PC-3 (cell line): Measurements from ENCODE around the gene AKT1.

Source experiments
- EZH2 ChIP-seq: fragments of 300-600 bp; sonication (generic); IDR thresholded peaks from one replicate; pipeline ENCODE4 v1.6.1; 2017; ENCODE audit warnings: antibody characterized with exemption, mild to moderate bottlenecking, low read length; ENCODE audit not compliant: unreplicated experiment
- EZH2phosphoT487 ChIP-seq: fragments of 300-600 bp; sonication (generic); IDR thresholded peaks from 2 replicates; pipeline ENCODE4 v1.6.1; 2018; ENCODE audit warnings: mild to moderate bottlenecking, antibody characterized with exemption, low read length, borderline replicate concordance
- TF ChIP-seq, protein P1 (sequence below): fragments of 300-600 bp; sonication (generic); conservative IDR thresholded peaks from 2 replicates; pipeline ENCODE4 v1.5.1; 2017; ENCODE audit warnings: antibody characterized with exemption, low read depth, mild to moderate bottlenecking, low read length

GRCh38 chr14:104797115-104798044 lies 1.8 kb upstream of the AKT1 start:
- TF ChIP-seq, protein P1, sequence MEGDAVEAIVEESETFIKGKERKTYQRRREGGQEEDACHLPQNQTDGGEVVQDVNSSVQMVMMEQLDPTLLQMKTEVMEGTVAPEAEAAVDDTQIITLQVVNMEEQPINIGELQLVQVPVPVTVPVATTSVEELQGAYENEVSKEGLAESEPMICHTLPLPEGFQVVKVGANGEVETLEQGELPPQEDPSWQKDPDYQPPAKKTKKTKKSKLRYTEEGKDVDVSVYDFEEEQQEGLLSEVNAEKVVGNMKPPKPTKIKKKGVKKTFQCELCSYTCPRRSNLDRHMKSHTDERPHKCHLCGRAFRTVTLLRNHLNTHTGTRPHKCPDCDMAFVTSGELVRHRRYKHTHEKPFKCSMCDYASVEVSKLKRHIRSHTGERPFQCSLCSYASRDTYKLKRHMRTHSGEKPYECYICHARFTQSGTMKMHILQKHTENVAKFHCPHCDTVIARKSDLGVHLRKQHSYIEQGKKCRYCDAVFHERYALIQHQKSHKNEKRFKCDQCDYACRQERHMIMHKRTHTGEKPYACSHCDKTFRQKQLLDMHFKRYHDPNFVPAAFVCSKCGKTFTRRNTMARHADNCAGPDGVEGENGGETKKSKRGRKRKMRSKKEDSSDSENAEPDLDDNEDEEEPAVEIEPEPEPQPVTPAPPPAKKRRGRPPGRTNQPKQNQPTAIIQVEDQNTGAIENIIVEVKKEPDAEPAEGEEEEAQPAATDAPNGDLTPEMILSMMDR = no peak
- TF ChIP-seq EZH2phosphoT487 = no peak
- TF ChIP-seq EZH2 = no peak
